Cardiac fibroblast (primary cell): ENCODE data around the gene MX2.

Source experiments
- DNase-seq, 2 donors: peaks; one replicate each; pipeline versions ENCODE4 v3.0.0 to v3.0.0-alpha.2; 2010; ENCODE audit warnings: low read depth in 2 of 2
- H3K4me3 ChIP-seq, 2 donors: replicated peaks in 1 of 2; 1 replicate in 1 of 2; 2 replicates in 1 of 2; pipeline ENCODE4 v1.5.1; 2011; ENCODE audit warnings: low read depth in 2 of 2, low read length in 2 of 2, mild to moderate bottlenecking in 2 of 2, moderate library complexity in 1 of 2
- CTCF ChIP-seq: IDR thresholded peaks from one replicate; pipeline ENCODE4 v1.5.1; 2011; ENCODE audit warnings: low read depth, mild to moderate bottlenecking, low read length, inconsistent platforms

Gene MX2

GRCh38 chr21:41387042-41387819 lies 25.4 kb downstream of the MX2 start:
- DNase-seq, result no peak
- no peak for TF ChIP-seq CTCF
- no peak overlapping the region for H3K4me3 ChIP-seq

- H3K4me3 ChIP-seq, result no peak overlapping the region
- no peak for TF ChIP-seq CTCF
- no peak for DNase-seq
Observed at GRCh38 chr21:41387824-41388223, 26.0 kb downstream of the MX2 start.

GRCh38 chr21:41388259-41388658 lies 26.4 kb downstream of the MX2 start:
- TF ChIP-seq CTCF, result no peak
- no peak overlapping the region for H3K4me3 ChIP-seq
- no peak for DNase-seq

- no peak for TF ChIP-seq CTCF
- no peak overlapping the region for H3K4me3 ChIP-seq
- DNase-seq, result no peak
Observed at GRCh38 chr21:41390043-41390639, 28.3 kb downstream of the MX2 start.

- DNase-seq, result no peak
- H3K4me3 ChIP-seq, result no peak overlapping the region
- TF ChIP-seq CTCF, result no peak
Observed at GRCh38 chr21:41393876-41394465, 32.1 kb downstream of the MX2 start.

- no peak for TF ChIP-seq CTCF
- DNase-seq, result peak in 1 of 2 donors; percentile 48
- no peak overlapping the region for H3K4me3 ChIP-seq
Observed at GRCh38 chr21:41396558-41397075, 34.8 kb downstream of the MX2 start.
